Endodermal cell (in vitro differentiated cells): ENCODE results near the gene GOLGA6L10. TPM values are rescaled to one million over a fixed set of nuclear protein-coding genes. Genes with fewer than 3 reads are reported as not detected.

ENCODE experiments used
- DNase-seq: peaks from one replicate; pipeline ENCODE4 v3.0.0-alpha.2; 2017
- H3K27ac ChIP-seq: 2 replicates; pipeline ENCODE4 v1.5.1; 2013; ENCODE audit warnings: mild to moderate bottlenecking, low read depth, low read length, moderate library complexity
- H3K27me3 ChIP-seq: 2 replicates; pipeline ENCODE4 v1.6.1; 2013; ENCODE audit warnings: mild to moderate bottlenecking, low read length, moderate library complexity; ENCODE audit not compliant: insufficient read depth, control insufficient read depth, poor library complexity, severe bottlenecking
- H3K36me3 ChIP-seq: 2 replicates; pipeline ENCODE4 v1.7.0; 2013; ENCODE audit warnings: mild to moderate bottlenecking, low read length, moderate library complexity; ENCODE audit not compliant: control insufficient read depth, insufficient read depth
- H3K4me1 ChIP-seq: one replicate; pipeline ENCODE4 v1.7.0; 2013; ENCODE audit warnings: low read length; ENCODE audit not compliant: control insufficient read depth, insufficient read depth
- H3K4me3 ChIP-seq: 2 replicates; pipeline ENCODE4 v1.5.1; 2013; ENCODE audit warnings: mild to moderate bottlenecking, low read length, moderate library complexity
- H3K9ac ChIP-seq: 2 replicates; pipeline ENCODE4 v1.6.1; 2013; ENCODE audit warnings: mild to moderate bottlenecking, low read length, moderate library complexity; ENCODE audit not compliant: poor library complexity, severe bottlenecking; ENCODE audit errors: extremely low read depth
- H3K9me3 ChIP-seq: 2 replicates; pipeline ENCODE4 v1.6.1; 2013; ENCODE audit warnings: mild to moderate bottlenecking, low read length, moderate library complexity; ENCODE audit not compliant: control insufficient read depth
- H3K27ac Mint-ChIP-seq: 2 replicates; pipeline ENCODE4 v1.8.0; 2020; ENCODE audit warnings: mixed read lengths
- H3K27me3 Mint-ChIP-seq: 2 replicates; pipeline ENCODE4 v1.8.0; 2021; ENCODE audit warnings: mild to moderate bottlenecking, mixed read lengths; ENCODE audit not compliant: insufficient read depth
- H3K36me3 Mint-ChIP-seq: 2 replicates; pipeline ENCODE4 v1.8.0; 2020; ENCODE audit warnings: low read depth, mixed read lengths
- H3K4me1 Mint-ChIP-seq: 2 replicates; pipeline ENCODE4 v1.8.0; 2020; ENCODE audit warnings: mixed read lengths
- H3K4me3 Mint-ChIP-seq: 2 replicates; pipeline ENCODE4 v1.8.0; 2020; ENCODE audit warnings: mild to moderate bottlenecking, moderate library complexity, mixed read lengths
- H3K9me3 Mint-ChIP-seq: 2 replicates; pipeline ENCODE4 v1.8.0; 2020; ENCODE audit warnings: mild to moderate bottlenecking, mixed read lengths
- WGBS, 2 experiments: methylation state at CpG; one replicate each; pipeline versions ENCODE4 v1.1.5 to v1.1.7; 2013; ENCODE audit warnings: missing lambda C conversion rate in 2 of 2, mixed read lengths in 1 of 2; ENCODE audit not compliant: insufficient coverage in 1 of 2, insufficient read length in 1 of 2; 5-methylcytosine and 5-hydroxymethylcytosine counted together
- total RNA-seq, 2 donors: library from RNA; stranded (reverse); fragmentation: NEBNext Ultra II Directional in 1 of 2; extraction: Animal tissue kit (Norgen Biotek cat#: 25700) in 1 of 2; gene quantifications; 2 replicates in 1 of 2; 3 replicates in 1 of 2; pipeline ENCODE4 v1.2.1, GENCODE V29; 2021
- TF ChIP-seq, protein P1 (sequence below): fragments of 200-600 bp; sonication (generic); conservative IDR thresholded peaks from 2 replicates; pipeline ENCODE4 v1.5.0; 2021; ENCODE audit warnings: antibody characterized with exemption, mild to moderate bottlenecking

Gene GOLGA6L10
- total RNA-seq, 2 donors from 2014 or later: 4.1 to 6.5 TPM

DNA sequence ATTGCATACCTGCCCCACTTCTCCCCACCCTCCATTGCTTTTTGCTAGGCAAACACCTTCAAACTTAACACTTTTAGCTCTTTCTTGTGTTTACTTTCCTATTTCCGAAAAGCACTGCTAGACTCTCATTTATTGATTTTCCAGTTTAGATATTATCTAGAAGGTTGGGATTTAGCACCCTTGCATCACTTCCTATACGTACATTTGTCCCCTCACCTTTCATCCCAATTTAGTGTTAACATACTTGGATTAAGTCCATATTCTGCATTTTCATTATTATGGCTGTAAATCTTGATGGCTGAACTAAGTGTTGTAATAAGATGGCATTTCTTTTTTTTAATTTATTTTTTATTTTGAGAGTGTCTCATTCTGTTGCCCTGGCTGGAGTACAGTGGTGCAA is 39.5 kb downstream of the GOLGA6L10 start:
- Histone ChIP-seq H3K9me3 (no peaks in the 10 kb centered on the region), H3K36me3 (no peaks in the 10 kb centered on the region), H3K27ac (no peak overlapping the region), H3K9ac (no peak overlapping the region), H3K27me3 (no peaks in the 10 kb centered on the region), H3K4me3 (no peak overlapping the region), H3K4me1 (no peaks in the 10 kb centered on the region)
- Mint-ChIP-seq H3K4me1 (no peaks in the 10 kb centered on the region), H3K27ac (no peak overlapping the region), H3K27me3 (peaks cover 5% of the 10 kb centered on the region), H3K4me3 (no peak overlapping the region), H3K9me3 (peaks cover 7% of the 10 kb centered on the region), H3K36me3 (no peaks in the 10 kb centered on the region)
- WGBS, 2 experiments: 100% methylated on average over 1 of the region's 2 CpGs; no CpG with 5 or more reads in 1 of the 2 experiments
- DNase-seq: no peak
- TF ChIP-seq, protein P1, sequence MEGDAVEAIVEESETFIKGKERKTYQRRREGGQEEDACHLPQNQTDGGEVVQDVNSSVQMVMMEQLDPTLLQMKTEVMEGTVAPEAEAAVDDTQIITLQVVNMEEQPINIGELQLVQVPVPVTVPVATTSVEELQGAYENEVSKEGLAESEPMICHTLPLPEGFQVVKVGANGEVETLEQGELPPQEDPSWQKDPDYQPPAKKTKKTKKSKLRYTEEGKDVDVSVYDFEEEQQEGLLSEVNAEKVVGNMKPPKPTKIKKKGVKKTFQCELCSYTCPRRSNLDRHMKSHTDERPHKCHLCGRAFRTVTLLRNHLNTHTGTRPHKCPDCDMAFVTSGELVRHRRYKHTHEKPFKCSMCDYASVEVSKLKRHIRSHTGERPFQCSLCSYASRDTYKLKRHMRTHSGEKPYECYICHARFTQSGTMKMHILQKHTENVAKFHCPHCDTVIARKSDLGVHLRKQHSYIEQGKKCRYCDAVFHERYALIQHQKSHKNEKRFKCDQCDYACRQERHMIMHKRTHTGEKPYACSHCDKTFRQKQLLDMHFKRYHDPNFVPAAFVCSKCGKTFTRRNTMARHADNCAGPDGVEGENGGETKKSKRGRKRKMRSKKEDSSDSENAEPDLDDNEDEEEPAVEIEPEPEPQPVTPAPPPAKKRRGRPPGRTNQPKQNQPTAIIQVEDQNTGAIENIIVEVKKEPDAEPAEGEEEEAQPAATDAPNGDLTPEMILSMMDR: no peak

DNA sequence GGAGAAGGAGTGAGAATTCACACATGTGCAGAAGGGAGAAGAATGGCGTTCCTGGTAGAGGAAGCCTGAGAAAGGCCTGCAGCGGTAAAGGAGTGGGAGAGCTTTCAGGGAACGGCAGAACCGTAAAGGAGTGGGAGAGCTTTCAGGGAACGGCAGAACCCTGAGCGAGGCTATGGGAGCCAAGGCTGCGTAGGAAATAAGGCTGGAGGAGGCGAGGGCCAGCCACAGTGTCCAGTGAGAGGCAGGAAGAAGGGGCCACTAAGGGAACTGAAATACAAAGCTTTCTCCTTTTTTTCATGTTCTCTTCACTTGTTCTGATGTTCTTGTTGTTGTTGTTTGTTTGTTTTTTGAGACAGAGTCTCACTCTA is 41.6 kb downstream of the GOLGA6L10 start:
- no peak for DNase-seq
- Histone ChIP-seq H3K36me3 (no peaks in the 10 kb centered on the region), H3K9ac (no peak overlapping the region), H3K27me3 (no peaks in the 10 kb centered on the region), H3K9me3 (no peaks in the 10 kb centered on the region), H3K27ac (no peak overlapping the region), H3K4me3 (no peak overlapping the region), H3K4me1 (no peaks in the 10 kb centered on the region)
- no peak overlapping the region for H3K4me3 Mint-ChIP-seq
- no peak overlapping the region for H3K27ac Mint-ChIP-seq
- H3K4me1 Mint-ChIP-seq: no peaks in the 10 kb centered on the region
- WGBS, 2 experiments: 86 to 91% methylated on average over 4 to 8 of the region's 8 CpGs
- H3K9me3 Mint-ChIP-seq: peaks cover 7% of the 10 kb centered on the region
- peaks cover 5% of the 10 kb centered on the region for H3K27me3 Mint-ChIP-seq
- H3K36me3 Mint-ChIP-seq: no peaks in the 10 kb centered on the region
- TF ChIP-seq, protein P1: no peak

DNA sequence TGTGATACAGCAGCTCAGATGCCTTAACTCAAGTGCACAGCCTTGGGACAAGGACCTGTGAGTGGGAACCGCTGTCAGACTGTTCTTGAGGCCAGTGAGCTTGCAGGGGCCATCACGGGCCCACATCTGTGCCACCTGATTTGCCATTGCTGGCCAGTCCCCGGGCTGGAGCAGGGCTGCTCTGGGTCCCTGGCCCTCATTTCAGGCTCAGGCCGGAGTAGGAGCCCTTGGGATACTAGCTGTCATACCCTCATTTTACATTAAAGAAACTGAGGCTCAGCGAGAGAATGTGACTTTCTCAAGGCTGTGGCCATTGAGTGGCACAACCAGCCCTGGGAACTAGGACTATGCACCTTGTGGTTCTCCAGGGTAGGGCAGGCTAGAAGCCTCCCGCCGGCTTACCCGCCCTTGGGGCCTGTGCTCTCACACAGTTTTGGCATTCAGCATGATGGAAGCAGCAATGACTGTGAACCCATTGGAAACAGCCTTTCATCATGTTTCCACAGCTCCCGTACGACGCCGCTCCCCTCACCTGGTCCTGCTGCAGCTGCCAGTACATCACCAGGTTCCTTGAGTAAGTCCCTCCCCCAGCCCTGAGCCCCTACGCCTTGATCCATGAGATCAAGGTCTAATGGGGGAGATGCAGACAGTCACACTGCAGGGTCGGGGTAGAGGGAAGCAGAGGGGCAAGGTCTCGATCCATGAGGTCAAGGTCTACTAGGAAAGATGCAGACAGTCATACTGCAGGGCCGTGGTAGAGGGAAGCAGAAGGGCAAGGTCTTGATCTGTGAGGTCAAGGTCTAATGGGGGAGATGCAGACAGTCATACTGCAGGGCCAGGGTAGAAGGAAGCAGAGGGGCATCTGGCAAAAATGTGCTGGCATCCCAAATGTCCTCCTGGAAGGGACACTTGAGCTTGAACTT is 42.2 kb downstream of the GOLGA6L10 start:
- 91 to 93% methylated on average over 13 to 16 of the region's 16 CpGs for WGBS, 2 experiments
- Mint-ChIP-seq H3K9me3 (peaks cover 7% of the 10 kb centered on the region), H3K27ac (no peak overlapping the region), H3K36me3 (no peaks in the 10 kb centered on the region), H3K27me3 (peaks cover 5% of the 10 kb centered on the region), H3K4me1 (no peaks in the 10 kb centered on the region), H3K4me3 (no peak overlapping the region)
- no peaks in the 10 kb centered on the region for H3K27me3 ChIP-seq
- no peak overlapping the region for H3K27ac ChIP-seq
- no peak overlapping the region for H3K4me3 ChIP-seq
- H3K9ac ChIP-seq: no peak overlapping the region
- TF ChIP-seq, protein P1: peak; percentile 61
- H3K4me1 ChIP-seq: no peaks in the 10 kb centered on the region
- DNase-seq: peak; percentile 60
- no peaks in the 10 kb centered on the region for H3K36me3 ChIP-seq
- no peaks in the 10 kb centered on the region for H3K9me3 ChIP-seq
